Endothelial cell (in vitro differentiated cells): ENCODE results near the gene GALNT10. TPM values are rescaled to one million over a fixed set of nuclear protein-coding genes. Genes with fewer than 3 reads are reported as not detected.

Experiments
- DNase-seq: peaks from one replicate; pipeline ENCODE4 v3.0.0; 2021; ENCODE audit warnings: low spot score
- H3K27ac Mint-ChIP-seq: one replicate; pipeline ENCODE4 v1.8.0; 2021; ENCODE audit warnings: mixed read lengths, inconsistent platforms; ENCODE audit not compliant: unreplicated experiment
- H3K27me3 Mint-ChIP-seq: one replicate; pipeline ENCODE4 v1.8.0; 2021; ENCODE audit warnings: mild to moderate bottlenecking, moderate library complexity, mixed read lengths, inconsistent platforms; ENCODE audit not compliant: unreplicated experiment
- H3K36me3 Mint-ChIP-seq: one replicate; pipeline ENCODE4 v1.8.0; 2021; ENCODE audit warnings: mild to moderate bottlenecking, low read depth, mixed read lengths, inconsistent platforms; ENCODE audit not compliant: unreplicated experiment
- H3K4me1 Mint-ChIP-seq: one replicate; pipeline ENCODE4 v1.8.0; 2021; ENCODE audit warnings: mild to moderate bottlenecking, mixed read lengths, inconsistent platforms; ENCODE audit not compliant: unreplicated experiment
- H3K4me3 Mint-ChIP-seq: one replicate; pipeline ENCODE4 v1.8.0; 2021; ENCODE audit warnings: mild to moderate bottlenecking, mixed read lengths, inconsistent platforms; ENCODE audit not compliant: unreplicated experiment
- H3K9me3 Mint-ChIP-seq: one replicate; pipeline ENCODE4 v1.8.0; 2021; ENCODE audit warnings: mixed read lengths, inconsistent platforms; ENCODE audit not compliant: unreplicated experiment
- total RNA-seq: library from RNA; stranded (reverse); fragmentation: NEBNext Ultra II Directional; extraction: Animal tissue kit (Norgen Biotek cat#: 25700); gene quantifications from one replicate; pipeline ENCODE4 v1.2.1, GENCODE V29; 2021; ENCODE audit not compliant: unreplicated experiment
- TF ChIP-seq, protein P1 (sequence below): fragments of 200-600 bp; sonication (generic); IDR thresholded peaks from one replicate; pipeline ENCODE4 v1.5.0; 2021; ENCODE audit warnings: antibody characterized with exemption; ENCODE audit not compliant: unreplicated experiment

The GALNT10 gene
- total RNA-seq, 1 donor from 2014 or later: 22.5 TPM

DNA sequence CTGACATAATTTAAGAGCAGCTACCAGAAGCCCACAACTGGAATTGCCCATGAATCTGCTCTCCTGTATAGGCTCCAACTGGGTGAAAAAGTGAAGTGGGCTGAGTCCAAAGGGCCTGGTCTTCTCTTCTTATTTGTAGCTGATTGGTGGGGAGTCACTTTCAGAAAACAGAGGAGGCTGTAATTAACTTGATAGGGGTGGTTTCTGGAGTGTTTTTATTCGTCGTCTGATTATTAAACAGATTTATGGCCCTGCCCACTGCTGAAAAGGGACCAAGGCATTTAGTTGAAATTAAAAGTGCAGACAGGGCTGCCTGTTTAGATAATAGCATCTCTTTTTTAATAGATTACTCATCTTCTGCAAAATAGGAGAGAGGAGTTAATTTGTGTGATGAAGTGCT, 174.2 kb downstream of the GALNT10 start:
- TF ChIP-seq, protein P1, sequence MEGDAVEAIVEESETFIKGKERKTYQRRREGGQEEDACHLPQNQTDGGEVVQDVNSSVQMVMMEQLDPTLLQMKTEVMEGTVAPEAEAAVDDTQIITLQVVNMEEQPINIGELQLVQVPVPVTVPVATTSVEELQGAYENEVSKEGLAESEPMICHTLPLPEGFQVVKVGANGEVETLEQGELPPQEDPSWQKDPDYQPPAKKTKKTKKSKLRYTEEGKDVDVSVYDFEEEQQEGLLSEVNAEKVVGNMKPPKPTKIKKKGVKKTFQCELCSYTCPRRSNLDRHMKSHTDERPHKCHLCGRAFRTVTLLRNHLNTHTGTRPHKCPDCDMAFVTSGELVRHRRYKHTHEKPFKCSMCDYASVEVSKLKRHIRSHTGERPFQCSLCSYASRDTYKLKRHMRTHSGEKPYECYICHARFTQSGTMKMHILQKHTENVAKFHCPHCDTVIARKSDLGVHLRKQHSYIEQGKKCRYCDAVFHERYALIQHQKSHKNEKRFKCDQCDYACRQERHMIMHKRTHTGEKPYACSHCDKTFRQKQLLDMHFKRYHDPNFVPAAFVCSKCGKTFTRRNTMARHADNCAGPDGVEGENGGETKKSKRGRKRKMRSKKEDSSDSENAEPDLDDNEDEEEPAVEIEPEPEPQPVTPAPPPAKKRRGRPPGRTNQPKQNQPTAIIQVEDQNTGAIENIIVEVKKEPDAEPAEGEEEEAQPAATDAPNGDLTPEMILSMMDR: no peak
- Mint-ChIP-seq H3K27ac (no peak overlapping the region), H3K4me3 (no peak overlapping the region), H3K4me1 (peaks cover 12% of the 10 kb centered on the region), H3K36me3 (no peaks in the 10 kb centered on the region), H3K9me3 (no peaks in the 10 kb centered on the region), H3K27me3 (peaks cover 4% of the 10 kb centered on the region)
- no peak for DNase-seq

DNA sequence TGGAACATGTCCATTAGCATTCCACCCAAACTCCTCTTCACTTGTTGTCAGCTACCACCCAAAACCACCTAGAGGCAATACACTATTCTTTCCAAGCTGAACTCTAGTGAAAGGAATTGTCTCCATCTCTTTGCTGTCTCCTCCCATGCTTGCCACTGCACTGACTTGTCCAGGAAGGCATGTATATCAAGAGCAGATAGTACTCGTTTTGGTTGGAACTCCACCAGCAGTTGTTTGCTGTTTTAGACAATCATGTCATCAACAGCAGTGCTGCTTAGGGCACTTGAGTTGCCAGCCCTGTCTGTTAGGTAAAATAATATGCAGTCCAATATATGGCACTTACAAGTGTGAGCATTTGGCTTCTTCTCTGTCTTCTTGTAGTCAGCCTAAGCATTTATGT, 175.3 kb downstream of the GALNT10 start:
- no peaks in the 10 kb centered on the region for H3K36me3 Mint-ChIP-seq
- H3K9me3 Mint-ChIP-seq: no peaks in the 10 kb centered on the region
- peaks cover 12% of the 10 kb centered on the region for H3K4me1 Mint-ChIP-seq
- H3K27me3 Mint-ChIP-seq: peaks cover 8% of the 10 kb centered on the region
- H3K27ac Mint-ChIP-seq: no peak overlapping the region
- H3K4me3 Mint-ChIP-seq: no peak overlapping the region
- DNase-seq: no peak
- TF ChIP-seq, protein P1: no peak

DNA sequence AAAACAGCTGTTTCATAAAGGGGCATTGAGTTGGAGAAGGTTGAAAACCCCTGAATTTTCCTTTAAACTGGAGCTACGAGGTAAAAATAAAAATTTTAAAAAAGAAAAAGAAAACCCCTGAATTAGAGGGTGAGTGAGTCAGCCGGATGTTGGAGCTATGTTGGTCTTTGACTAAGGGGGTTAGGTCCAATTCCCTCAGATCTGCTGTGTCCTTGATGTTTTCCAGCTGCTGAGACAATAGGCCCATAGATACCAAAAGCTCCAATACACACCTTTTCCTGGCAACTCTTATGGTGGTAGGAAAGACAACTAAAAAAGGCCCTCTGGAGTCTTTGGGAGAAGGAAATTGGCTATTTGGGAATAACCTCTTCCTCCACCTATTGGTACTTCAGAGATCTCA, 175.8 kb downstream of the GALNT10 start:
- Mint-ChIP-seq H3K27ac (no peak overlapping the region), H3K36me3 (no peaks in the 10 kb centered on the region), H3K4me1 (peaks cover 12% of the 10 kb centered on the region), H3K4me3 (no peak overlapping the region), H3K27me3 (peaks cover 8% of the 10 kb centered on the region), H3K9me3 (no peaks in the 10 kb centered on the region)
- TF ChIP-seq, protein P1: no peak
- no peak for DNase-seq

DNA sequence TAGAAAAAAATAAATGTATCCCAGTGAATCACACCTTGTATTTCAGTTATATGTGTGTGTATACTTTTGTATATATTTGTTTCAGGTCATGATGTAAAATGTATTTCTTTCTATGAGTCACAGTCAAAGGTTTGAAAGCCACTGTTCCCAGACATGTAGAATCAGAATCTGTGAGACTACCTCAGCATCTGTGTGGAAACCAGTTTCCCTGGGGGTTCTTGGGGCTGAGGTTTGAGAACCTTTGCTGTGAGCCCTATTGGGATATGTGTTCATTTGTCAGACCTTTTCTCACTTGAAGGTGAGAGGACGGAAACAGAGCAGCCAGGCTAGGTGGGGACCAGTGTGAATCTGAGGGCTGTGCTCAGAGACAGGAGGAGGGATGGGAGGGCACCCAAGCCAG, 176.6 kb downstream of the GALNT10 start:
- H3K9me3 Mint-ChIP-seq: no peaks in the 10 kb centered on the region
- H3K4me3 Mint-ChIP-seq: no peak overlapping the region
- H3K27ac Mint-ChIP-seq: no peak overlapping the region
- peaks cover 8% of the 10 kb centered on the region for H3K27me3 Mint-ChIP-seq
- H3K36me3 Mint-ChIP-seq: no peaks in the 10 kb centered on the region
- H3K4me1 Mint-ChIP-seq: peaks cover 12% of the 10 kb centered on the region
- TF ChIP-seq, protein P1: no peak
- no peak for DNase-seq

DNA sequence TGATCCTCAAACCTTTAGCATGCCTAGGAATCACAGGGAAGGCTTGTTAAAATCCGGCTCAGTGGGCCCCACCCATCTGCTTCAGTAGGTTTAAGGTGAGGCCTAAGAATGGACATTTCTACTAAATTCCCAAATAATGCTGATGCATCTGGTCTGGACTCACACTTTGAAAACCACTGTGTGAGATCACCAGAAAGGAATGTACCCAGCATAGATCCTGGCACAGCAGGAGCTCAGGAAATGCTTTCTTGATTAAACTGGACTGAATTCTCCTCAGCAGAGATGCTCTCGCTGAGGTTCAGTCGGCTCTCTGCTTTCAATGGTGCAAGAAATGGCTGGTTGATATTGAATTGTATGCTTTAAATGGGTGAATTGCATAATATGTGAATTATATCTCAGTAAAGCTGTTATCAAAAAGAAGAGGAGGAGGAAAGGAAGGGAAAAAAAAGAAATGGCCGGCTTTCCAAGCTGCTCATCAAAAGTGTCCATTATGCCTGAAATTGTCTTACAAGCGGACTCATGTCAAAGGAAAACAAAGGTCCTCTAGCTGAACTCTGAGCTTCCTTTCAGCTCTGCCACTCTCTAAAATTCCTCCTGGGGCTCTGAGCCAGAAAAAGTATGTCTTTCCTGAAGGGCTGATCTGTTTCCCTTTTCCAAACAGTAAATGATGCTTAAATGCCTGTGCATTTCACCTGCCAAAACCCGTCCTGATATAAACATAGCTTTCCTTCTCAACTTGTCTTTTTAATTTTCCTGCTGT, 177.7 kb downstream of the GALNT10 start:
- TF ChIP-seq, protein P1: no peak
- Mint-ChIP-seq H3K4me1 (peaks cover 12% of the 10 kb centered on the region), H3K27me3 (peaks cover 8% of the 10 kb centered on the region), H3K9me3 (no peaks in the 10 kb centered on the region), H3K36me3 (no peaks in the 10 kb centered on the region), H3K4me3 (no peak overlapping the region), H3K27ac (peak overlapping the region; percentile 53)
- peak; percentile 20 for DNase-seq
